ENCODE results near the gene PINK1.
A peak's percentile ranks its signal among the peaks of the same experiment; 100 is the strongest.

PINK1 gene

GRCh38 chr1:20685741-20686140 is 52.5 kb downstream of the PINK1 start:
- Histone ChIP-seq H3K4me1 (ENCODE audit: control insufficient read depth, insufficient read depth, low read length) (no peaks in the 10 kb centered on the region), H3K9me3 (ENCODE audit: control insufficient read depth, insufficient read depth, low read length) (no peaks in the 10 kb centered on the region), H3K36me3 (ENCODE audit: control insufficient read depth, insufficient read depth, low read length) (peaks cover 17% of the 10 kb centered on the region), H3K27me3 (ENCODE audit: control insufficient read depth, insufficient read depth, low read length) (no peaks in the 10 kb centered on the region), H3K4me3 (ENCODE audit: low read depth, low read length) (no peak overlapping the region), H3K9ac (ENCODE audit: low read depth, low read length) (no peak overlapping the region)

GRCh38 chr1:20686883-20687725 is 53.8 kb downstream of the PINK1 start:
- H3K36me3 ChIP-seq (ENCODE audit: control insufficient read depth, insufficient read depth, low read length), result peaks cover 14% of the 10 kb centered on the region
- H3K4me3 ChIP-seq (ENCODE audit: low read depth, low read length), result no peak overlapping the region
- H3K4me1 ChIP-seq (ENCODE audit: control insufficient read depth, insufficient read depth, low read length), result no peaks in the 10 kb centered on the region
- H3K27me3 ChIP-seq (ENCODE audit: control insufficient read depth, insufficient read depth, low read length), result no peaks in the 10 kb centered on the region
- no peak overlapping the region for H3K9ac ChIP-seq (ENCODE audit: low read depth, low read length)
- no peaks in the 10 kb centered on the region for H3K9me3 ChIP-seq (ENCODE audit: control insufficient read depth, insufficient read depth, low read length)

GRCh38 chr1:20689645-20690056 is 56.4 kb downstream of the PINK1 start:
- Histone ChIP-seq H3K27me3 (ENCODE audit: control insufficient read depth, insufficient read depth, low read length) (no peaks in the 10 kb centered on the region), H3K4me3 (ENCODE audit: low read depth, low read length) (no peak overlapping the region), H3K9ac (ENCODE audit: low read depth, low read length) (no peak overlapping the region), H3K4me1 (ENCODE audit: control insufficient read depth, insufficient read depth, low read length) (no peaks in the 10 kb centered on the region), H3K9me3 (ENCODE audit: control insufficient read depth, insufficient read depth, low read length) (no peaks in the 10 kb centered on the region), H3K36me3 (ENCODE audit: control insufficient read depth, insufficient read depth, low read length) (peaks cover 4% of the 10 kb centered on the region)

- no peak overlapping the region for H3K9ac ChIP-seq (ENCODE audit: low read depth, low read length)
- no peaks in the 10 kb centered on the region for H3K9me3 ChIP-seq (ENCODE audit: control insufficient read depth, insufficient read depth, low read length)
- no peaks in the 10 kb centered on the region for H3K27me3 ChIP-seq (ENCODE audit: control insufficient read depth, insufficient read depth, low read length)
- H3K36me3 ChIP-seq (ENCODE audit: control insufficient read depth, insufficient read depth, low read length), result peaks cover 4% of the 10 kb centered on the region
- no peak overlapping the region for H3K4me3 ChIP-seq (ENCODE audit: low read depth, low read length)
- peaks cover 3% of the 10 kb centered on the region for H3K4me1 ChIP-seq (ENCODE audit: control insufficient read depth, insufficient read depth, low read length)
Measured at GRCh38 chr1:20691872-20692271, 58.6 kb downstream of the PINK1 start.

- Histone ChIP-seq H3K27me3 (ENCODE audit: control insufficient read depth, insufficient read depth, low read length) (no peaks in the 10 kb centered on the region), H3K4me1 (ENCODE audit: control insufficient read depth, insufficient read depth, low read length) (peaks cover 3% of the 10 kb centered on the region), H3K4me3 (ENCODE audit: low read depth, low read length) (no peak overlapping the region), H3K9ac (ENCODE audit: low read depth, low read length) (no peak overlapping the region), H3K36me3 (ENCODE audit: control insufficient read depth, insufficient read depth, low read length) (peaks cover 4% of the 10 kb centered on the region), H3K9me3 (ENCODE audit: control insufficient read depth, insufficient read depth, low read length) (no peaks in the 10 kb centered on the region)
Measured at GRCh38 chr1:20693623-20694022, 60.4 kb downstream of the PINK1 start.

- no peaks in the 10 kb centered on the region for H3K9me3 ChIP-seq (ENCODE audit: control insufficient read depth, insufficient read depth, low read length)
- H3K4me3 ChIP-seq (ENCODE audit: low read depth, low read length), result no peak overlapping the region
- peaks cover 3% of the 10 kb centered on the region for H3K4me1 ChIP-seq (ENCODE audit: control insufficient read depth, insufficient read depth, low read length)
- no peaks in the 10 kb centered on the region for H3K27me3 ChIP-seq (ENCODE audit: control insufficient read depth, insufficient read depth, low read length)
- no peaks in the 10 kb centered on the region for H3K36me3 ChIP-seq (ENCODE audit: control insufficient read depth, insufficient read depth, low read length)
- no peak overlapping the region for H3K9ac ChIP-seq (ENCODE audit: low read depth, low read length)
Measured at GRCh38 chr1:20695515-20695914, 62.3 kb downstream of the PINK1 start.

- Histone ChIP-seq H3K4me3 (ENCODE audit: low read depth, low read length) (peak overlapping the region; percentile 65), H3K36me3 (ENCODE audit: control insufficient read depth, insufficient read depth, low read length) (peaks cover 4% of the 10 kb centered on the region), H3K9me3 (ENCODE audit: control insufficient read depth, insufficient read depth, low read length) (no peaks in the 10 kb centered on the region), H3K9ac (ENCODE audit: low read depth, low read length) (peak overlapping the region; percentile 73), H3K27me3 (ENCODE audit: control insufficient read depth, insufficient read depth, low read length) (no peaks in the 10 kb centered on the region), H3K4me1 (ENCODE audit: control insufficient read depth, insufficient read depth, low read length) (peaks cover 3% of the 10 kb centered on the region)
Measured at GRCh38 chr1:20696397-20697333, 63.4 kb downstream of the PINK1 start.

GRCh38 chr1:20697563-20697962 is 64.3 kb downstream of the PINK1 start:
- Histone ChIP-seq H3K36me3 (ENCODE audit: control insufficient read depth, insufficient read depth, low read length) (peaks cover 10% of the 10 kb centered on the region), H3K9me3 (ENCODE audit: control insufficient read depth, insufficient read depth, low read length) (no peaks in the 10 kb centered on the region), H3K27me3 (ENCODE audit: control insufficient read depth, insufficient read depth, low read length) (no peaks in the 10 kb centered on the region), H3K9ac (ENCODE audit: low read depth, low read length) (no peak overlapping the region), H3K4me3 (ENCODE audit: low read depth, low read length) (no peak overlapping the region), H3K4me1 (ENCODE audit: control insufficient read depth, insufficient read depth, low read length) (peaks cover 3% of the 10 kb centered on the region)

- peaks cover 3% of the 10 kb centered on the region for H3K4me1 ChIP-seq (ENCODE audit: control insufficient read depth, insufficient read depth, low read length)
- no peak overlapping the region for H3K4me3 ChIP-seq (ENCODE audit: low read depth, low read length)
- peaks cover 15% of the 10 kb centered on the region for H3K36me3 ChIP-seq (ENCODE audit: control insufficient read depth, insufficient read depth, low read length)
- no peaks in the 10 kb centered on the region for H3K9me3 ChIP-seq (ENCODE audit: control insufficient read depth, insufficient read depth, low read length)
- no peaks in the 10 kb centered on the region for H3K27me3 ChIP-seq (ENCODE audit: control insufficient read depth, insufficient read depth, low read length)
- H3K9ac ChIP-seq (ENCODE audit: low read depth, low read length), result no peak overlapping the region
Measured at GRCh38 chr1:20698195-20698910, 65.1 kb downstream of the PINK1 start.

GRCh38 chr1:20699558-20699957 is 66.3 kb downstream of the PINK1 start:
- peaks cover 3% of the 10 kb centered on the region for H3K4me1 ChIP-seq (ENCODE audit: control insufficient read depth, insufficient read depth, low read length)
- no peaks in the 10 kb centered on the region for H3K27me3 ChIP-seq (ENCODE audit: control insufficient read depth, insufficient read depth, low read length)
- no peak overlapping the region for H3K9ac ChIP-seq (ENCODE audit: low read depth, low read length)
- H3K4me3 ChIP-seq (ENCODE audit: low read depth, low read length), result no peak overlapping the region
- no peaks in the 10 kb centered on the region for H3K9me3 ChIP-seq (ENCODE audit: control insufficient read depth, insufficient read depth, low read length)
- peaks cover 19% of the 10 kb centered on the region for H3K36me3 ChIP-seq (ENCODE audit: control insufficient read depth, insufficient read depth, low read length)

GRCh38 chr1:20700636-20701215 is 67.5 kb downstream of the PINK1 start:
- Histone ChIP-seq H3K36me3 (ENCODE audit: control insufficient read depth, insufficient read depth, low read length) (peaks cover 21% of the 10 kb centered on the region), H3K9ac (ENCODE audit: low read depth, low read length) (no peak overlapping the region), H3K4me3 (ENCODE audit: low read depth, low read length) (no peak overlapping the region), H3K4me1 (ENCODE audit: control insufficient read depth, insufficient read depth, low read length) (peaks cover 3% of the 10 kb centered on the region), H3K27me3 (ENCODE audit: control insufficient read depth, insufficient read depth, low read length) (no peaks in the 10 kb centered on the region), H3K9me3 (ENCODE audit: control insufficient read depth, insufficient read depth, low read length) (no peaks in the 10 kb centered on the region)
